NCI-H460 (cell line): ENCODE data around the gene TMEM9. TPM values are rescaled to one million over a fixed set of nuclear protein-coding genes. Genes with fewer than 3 reads are reported as not detected.

ENCODE experiments used
- DNase-seq: peaks from one replicate; pipeline ENCODE4 v3.0.0-alpha.2; 2016; ENCODE audit warnings: low read depth; ENCODE audit errors: extremely low read depth
- total RNA-seq: library from RNA; depleted of rRNA; stranded (reverse); fragments of >200 nt; shearing (Covaris generic); gene quantifications from 2 replicates; pipeline ENCODE4 v1.2.3, GENCODE V29; 2014

The TMEM9 gene
- total RNA-seq, 1 experiment from 2014 or later = 107 TPM

- no peak for DNase-seq
Measured at GRCh38 chr1:201147396-201148015, 6.8 kb downstream of the TMEM9 start.

GRCh38 chr1:201146626-201147390 is 7.5 kb downstream of the TMEM9 start:
- no peak for DNase-seq

DNA sequence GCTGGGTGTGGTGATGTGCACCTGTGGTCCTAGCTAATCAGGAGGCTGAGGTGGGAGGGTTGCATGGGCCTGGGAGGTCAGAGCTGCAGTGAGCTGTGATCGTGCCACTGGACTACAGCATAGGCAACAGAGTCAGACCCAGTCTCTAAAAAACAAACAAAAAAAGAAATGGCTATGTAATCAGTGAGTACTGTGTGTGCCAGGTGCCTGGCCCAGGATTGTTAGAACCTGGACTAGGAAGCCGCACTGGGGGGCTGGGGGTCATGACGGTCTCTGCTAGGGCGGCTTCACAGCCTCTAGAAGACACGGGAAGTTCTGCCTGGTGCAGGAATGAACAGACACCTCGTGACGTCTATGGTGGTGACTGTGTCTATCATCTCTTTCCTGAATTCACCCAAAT is 8.5 kb downstream of the TMEM9 start:
- DNase-seq = no peak

DNA sequence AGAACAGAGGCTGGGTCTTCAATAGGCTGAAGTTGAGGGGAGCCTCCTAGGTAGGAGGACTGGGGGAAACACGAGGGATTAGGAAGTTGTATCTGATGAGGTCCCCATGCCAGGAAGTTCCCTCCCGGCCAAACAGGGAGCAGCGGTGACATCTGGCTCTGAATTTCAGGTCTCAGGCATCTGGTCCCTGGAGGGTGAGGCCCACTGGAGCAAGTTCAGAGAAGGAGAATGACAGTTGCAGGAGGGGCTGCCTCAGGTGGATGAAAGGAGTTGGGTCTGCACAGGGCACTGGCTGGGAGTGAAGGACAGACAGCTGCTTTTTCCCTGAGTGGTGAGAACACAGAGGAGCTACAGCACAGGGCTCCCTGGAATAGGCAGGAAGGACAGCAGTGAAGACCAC is 9.1 kb downstream of the TMEM9 start:
- DNase-seq = no peak

- DNase-seq = no peak
Measured at GRCh38 chr1:201144701-201145100, 9.6 kb downstream of the TMEM9 start.

- DNase-seq = no peak
Measured at GRCh38 chr1:201143726-201144635, 10.3 kb downstream of the TMEM9 start.

DNA sequence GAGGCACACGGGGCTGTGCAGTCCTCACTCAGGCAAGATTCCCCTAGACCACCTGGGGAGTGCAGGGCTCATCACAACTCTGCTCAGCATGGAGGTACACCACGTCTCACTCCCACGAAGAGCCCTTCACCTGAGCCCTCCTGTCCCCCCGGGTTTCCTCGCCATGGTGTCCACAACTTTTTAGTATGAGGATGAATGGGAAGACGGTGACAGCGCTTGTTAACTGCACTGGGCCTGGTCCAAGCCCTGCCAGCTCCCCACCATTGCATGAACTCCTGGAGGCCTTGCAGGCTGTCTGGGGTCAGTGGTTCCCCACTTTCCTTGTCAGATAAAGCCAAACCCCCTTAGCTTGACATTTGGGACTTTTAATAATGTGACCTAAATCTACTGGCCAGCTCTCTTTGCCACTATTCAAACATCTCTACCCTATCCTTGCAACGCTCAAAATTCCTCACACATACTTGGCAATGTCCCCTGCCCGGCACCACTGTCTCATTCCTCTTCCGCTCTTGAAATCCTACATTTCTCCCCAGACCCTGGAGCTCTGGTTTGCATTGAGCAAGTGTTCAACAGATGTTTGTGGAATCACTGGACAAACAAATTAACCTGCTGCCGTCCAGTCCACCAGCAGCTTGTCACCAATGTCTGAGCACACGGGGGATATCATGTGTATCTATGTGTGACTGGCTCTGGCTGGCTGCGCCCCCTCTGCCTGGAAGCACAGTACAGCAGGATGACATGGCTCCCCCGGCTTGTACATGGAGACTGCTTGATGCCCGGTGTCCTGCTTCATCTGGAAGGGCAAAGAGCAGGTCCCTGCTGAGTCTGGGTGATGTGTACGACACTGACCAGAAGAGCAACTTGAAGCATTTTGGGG is 11.2 kb downstream of the TMEM9 start:
- DNase-seq = no peak

DNA sequence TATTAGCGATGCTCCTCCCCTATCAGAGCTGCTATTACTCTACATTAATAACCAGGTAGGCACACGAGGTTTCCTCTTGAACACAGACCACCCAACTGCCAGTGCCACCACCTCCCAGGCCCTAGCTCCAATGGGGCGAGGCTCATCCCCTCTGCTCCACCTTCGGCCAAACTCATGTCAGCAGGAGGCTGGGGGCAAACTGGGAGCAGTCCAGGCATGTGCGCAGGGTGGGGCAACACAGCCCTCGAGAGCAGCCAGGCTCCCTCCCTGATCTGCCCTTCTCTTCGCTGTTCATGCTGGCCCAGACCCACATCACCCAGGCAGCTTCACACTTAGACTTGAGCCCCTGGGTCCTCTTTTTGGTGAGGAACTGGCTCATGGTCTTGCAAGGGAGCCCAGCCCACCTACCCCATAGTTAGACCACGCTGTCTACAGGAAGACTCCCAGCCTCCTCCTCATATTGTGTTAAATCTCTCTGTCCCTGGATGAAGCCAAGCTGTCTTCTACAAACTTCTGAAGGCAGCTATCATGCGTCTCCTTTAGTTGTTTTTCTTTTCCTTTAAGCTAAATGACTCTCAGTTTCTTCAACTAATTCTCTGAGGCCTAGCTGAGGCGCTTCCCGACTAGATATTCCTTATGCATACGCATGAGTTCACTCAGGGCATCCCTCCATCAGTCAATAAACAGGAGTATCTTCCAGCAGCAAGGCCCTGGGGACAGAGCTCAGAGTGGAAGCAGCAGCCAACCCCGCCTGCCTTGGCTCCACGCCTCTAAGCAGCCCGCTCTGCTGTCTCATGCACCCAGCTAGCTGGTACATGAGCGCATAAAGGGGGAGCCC is 12.0 kb downstream of the TMEM9 start:
- DNase-seq = no peak

DNA sequence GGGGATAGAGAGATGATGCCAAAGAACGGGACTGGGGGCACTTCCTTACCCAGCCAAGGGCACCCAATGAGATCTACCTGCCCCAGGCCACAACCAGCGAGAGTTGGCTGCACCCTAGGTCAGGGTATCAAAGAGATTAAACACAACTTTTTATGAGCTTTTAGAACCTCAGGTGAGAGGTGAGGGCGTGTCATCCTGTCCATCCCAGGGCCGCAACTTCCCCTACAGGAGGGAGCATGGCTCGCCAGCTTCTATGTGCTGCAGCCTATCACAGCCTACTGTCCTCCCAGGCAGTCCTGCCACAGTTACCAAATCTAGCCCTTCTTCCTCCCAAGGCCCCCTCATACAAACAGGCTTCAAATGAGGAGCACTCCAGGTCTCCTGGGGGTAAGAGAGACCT is 12.9 kb downstream of the TMEM9 start:
- no peak for DNase-seq

GRCh38 chr1:201140941-201141260 is 13.4 kb downstream of the TMEM9 start:
- DNase-seq = no peak

DNA sequence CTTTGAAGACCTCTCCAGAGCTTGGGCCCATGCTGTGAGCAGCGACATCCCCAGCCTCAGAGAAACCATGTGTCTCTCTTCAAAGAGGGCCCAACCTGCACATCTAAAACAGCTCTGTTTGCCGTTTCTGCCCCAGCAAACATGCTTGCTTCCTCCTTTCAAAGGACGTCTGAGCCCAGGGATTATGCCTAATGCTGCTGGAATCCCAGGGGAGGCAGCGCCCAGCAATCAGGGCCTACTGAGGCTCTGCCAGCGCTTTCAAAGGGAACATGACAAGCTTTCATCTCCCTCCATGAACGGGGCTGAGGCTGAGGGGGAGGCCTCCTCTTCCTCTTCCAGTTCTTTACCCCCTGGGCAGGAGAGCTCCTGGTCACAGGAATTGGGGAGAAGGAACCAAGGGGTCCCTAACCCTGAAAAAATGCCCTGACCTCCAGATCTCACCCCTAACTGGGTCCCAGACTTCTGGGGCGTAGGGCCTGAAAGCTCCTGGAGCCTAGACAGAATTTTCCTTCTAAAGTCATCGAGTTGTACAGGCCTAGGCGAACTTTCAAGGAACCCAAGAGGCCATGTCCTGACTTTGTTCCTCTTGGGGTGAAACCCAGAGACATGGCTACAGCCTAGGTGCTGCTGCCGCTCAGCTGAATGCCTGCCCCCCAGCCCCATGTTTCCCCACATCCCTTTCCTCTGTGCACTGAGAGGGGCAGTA is 13.9 kb downstream of the TMEM9 start:
- DNase-seq = no peak

DNA sequence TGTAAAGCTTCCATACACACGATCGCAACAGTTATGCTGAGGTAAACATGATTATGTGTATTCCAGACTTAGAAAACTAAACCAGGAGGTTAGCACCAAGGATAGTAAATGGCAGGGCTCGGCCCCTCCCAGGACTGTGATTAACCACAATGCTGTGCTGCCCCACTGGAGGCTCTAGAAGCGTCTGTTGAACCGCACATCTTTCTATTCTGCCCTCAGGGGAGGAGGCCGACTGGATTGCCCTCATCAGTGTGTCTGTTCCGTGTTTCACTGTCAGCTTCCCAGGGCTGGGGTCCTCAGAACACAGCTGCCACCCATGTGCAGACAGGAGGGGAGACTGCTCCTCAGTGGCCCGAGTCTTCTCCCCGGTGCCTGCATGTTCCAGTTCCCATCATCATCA is 14.5 kb downstream of the TMEM9 start:
- no peak for DNase-seq

- DNase-seq = no peak
Measured at GRCh38 chr1:201139306-201139705, 15.0 kb downstream of the TMEM9 start.

GRCh38 chr1:201138311-201138840 is 15.9 kb downstream of the TMEM9 start:
- DNase-seq = no peak

DNA sequence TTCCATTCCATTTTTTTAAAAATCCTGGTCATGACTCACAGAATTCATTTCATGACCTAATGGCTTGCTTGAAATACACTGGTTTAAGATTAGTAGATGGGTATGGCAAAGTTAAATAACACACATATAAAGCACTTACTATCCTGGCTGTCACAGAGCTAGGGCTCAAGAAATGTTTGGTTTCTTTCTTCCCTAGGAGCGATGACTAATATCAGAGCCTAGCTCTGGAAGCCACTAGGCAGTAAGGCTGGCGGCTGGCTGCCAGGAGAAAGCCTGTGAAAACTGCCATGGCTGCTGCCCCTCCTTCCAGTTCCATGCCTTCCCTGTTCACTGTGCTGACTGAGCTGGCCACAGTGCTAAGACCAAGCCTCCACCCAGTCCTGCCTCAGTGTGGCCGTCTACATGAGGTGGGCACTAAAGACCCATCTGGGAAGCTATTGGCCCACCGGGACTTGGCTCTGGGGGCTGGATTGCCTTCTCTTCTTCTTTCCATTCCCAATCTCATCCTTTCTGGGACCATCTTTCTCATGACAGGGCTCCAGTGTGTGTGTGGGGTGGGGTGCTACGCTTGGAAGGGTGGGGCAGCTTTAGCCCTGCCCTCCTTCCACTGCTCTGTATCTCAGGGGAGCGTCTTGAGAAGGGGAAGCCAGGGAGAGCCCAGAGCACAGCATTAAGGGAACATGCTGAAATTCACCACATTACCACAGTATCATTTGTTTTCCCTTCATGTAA is 16.5 kb downstream of the TMEM9 start:
- DNase-seq = no peak

- no peak for DNase-seq
Measured at GRCh38 chr1:201137024-201137392, 17.3 kb downstream of the TMEM9 start.

- no peak for DNase-seq
Measured at GRCh38 chr1:201136355-201137023, 17.8 kb downstream of the TMEM9 start.

GRCh38 chr1:201134405-201134804 is 19.9 kb downstream of the TMEM9 start:
- no peak for DNase-seq
